IMR-90 (cell line): ENCODE results near the gene GSK3B. TPM values are rescaled to one million over a fixed set of nuclear protein-coding genes. Genes with fewer than 3 reads are reported as not detected.
A peak's percentile ranks its signal among the peaks of the same experiment; 100 is the strongest.

Source experiments
- ATAC-seq: fragments of 200-7000 bp; cut with Tn5 transposase; 2 replicates; pipeline ENCODE4 v1.9.1; 2020; ENCODE audit warnings: low read depth, mild to moderate bottlenecking, moderate library complexity
- BruUV-seq: library from RNA; stranded (reverse); fragments of 400-500 nt; replicated peaks from 2 replicates; lab custom pipeline; 2021; lab: Mats Ljungman, UMichigan
- CTCF ChIA-PET: fragments of 300-600 bp; formaldehyde crosslinking; extraction: SDS; loops from one replicate; lab custom pipeline; 2021; ENCODE audit warnings: antibody characterized with exemption; lab: Yijun Ruan, JAX
- POLR2A ChIA-PET: fragments of 300-600 bp; sonication (Branson Sonifier 250); formaldehyde crosslinking; loops from one replicate; lab custom pipeline; 2022; ENCODE audit warnings: antibody characterized with exemption; ENCODE audit not compliant: unreplicated experiment; lab: Charles Lee
- DNase-seq: peaks from one replicate; pipeline ENCODE4 v3.0.0; 2013
- H2AFZ ChIP-seq: replicated peaks from 2 replicates; pipeline ENCODE3; 2013; ENCODE audit warnings: low read length, mild to moderate bottlenecking; ENCODE audit not compliant: poor library complexity
- H2AK5ac ChIP-seq: 2 replicates; pipeline ENCODE4 v1.6.1; 2013; ENCODE audit warnings: low read depth, low read length, inconsistent platforms
- H2AK9ac ChIP-seq: replicated peaks from 2 replicates; pipeline ENCODE3; 2013; ENCODE audit warnings: mild to moderate bottlenecking, low read depth, low read length, moderate library complexity; ENCODE audit not compliant: poor library complexity
- H2BK120ac ChIP-seq: 2 replicates; pipeline ENCODE4 v1.6.1; 2013; ENCODE audit warnings: low read depth, low read length, inconsistent platforms
- H2BK15ac ChIP-seq: 3 replicates; pipeline ENCODE4 v1.6.1; 2013; ENCODE audit warnings: low read depth, low read length, inconsistent platforms
- H2BK20ac ChIP-seq: 2 replicates; pipeline ENCODE4 v1.6.1; 2013; ENCODE audit warnings: low read depth, mild to moderate bottlenecking, inconsistent platforms, low read length, moderate library complexity
- H2BK5ac ChIP-seq: 2 replicates; pipeline ENCODE4 v1.6.1; 2013; ENCODE audit warnings: mild to moderate bottlenecking, low read depth, low read length, inconsistent platforms; ENCODE audit not compliant: poor library complexity, severe bottlenecking
- H3K14ac ChIP-seq: replicated peaks from 2 replicates; pipeline ENCODE4 v1.6.1; 2013; ENCODE audit warnings: low read depth, low read length, inconsistent platforms
- H3K18ac ChIP-seq: 2 replicates; pipeline ENCODE4 v1.6.1; 2013; ENCODE audit warnings: low read depth, low read length, control low read depth
- H3K23ac ChIP-seq: 2 replicates; pipeline ENCODE4 v1.6.1; 2013; ENCODE audit warnings: low read depth, low read length, inconsistent platforms
- H3K27ac ChIP-seq: 2 replicates; pipeline ENCODE4 v1.5.1; 2013; ENCODE audit warnings: mild to moderate bottlenecking, control low read depth, low read length; ENCODE audit not compliant: insufficient read depth
- H3K27me3 ChIP-seq: 2 replicates; pipeline ENCODE4 v1.6.1; 2013; ENCODE audit warnings: low read length; ENCODE audit not compliant: control insufficient read depth, insufficient read depth
- H3K36me3 ChIP-seq: 2 replicates; pipeline ENCODE4 v1.6.1; 2013; ENCODE audit warnings: low read length, mixed read lengths; ENCODE audit not compliant: control insufficient read depth, insufficient read depth
- H3K4ac ChIP-seq: 2 replicates; pipeline ENCODE4 v1.6.1; 2013; ENCODE audit warnings: low read depth, low read length, inconsistent platforms
- H3K4me1 ChIP-seq: 2 replicates; pipeline ENCODE4 v1.6.1; 2013; ENCODE audit warnings: low read length, mixed read lengths; ENCODE audit not compliant: control insufficient read depth, insufficient read depth
- H3K4me2 ChIP-seq: 2 replicates; pipeline ENCODE4 v1.6.1; 2013; ENCODE audit warnings: low read depth, mild to moderate bottlenecking, control low read depth, low read length, moderate library complexity
- H3K4me3 ChIP-seq: 2 replicates; pipeline ENCODE4 v1.5.1; 2013; ENCODE audit warnings: low read depth, mild to moderate bottlenecking, control low read depth, low read length, moderate library complexity; ENCODE audit not compliant: insufficient read depth
- H3K56ac ChIP-seq: 2 replicates; pipeline ENCODE4 v1.6.1; 2013; ENCODE audit warnings: low read length, inconsistent platforms; ENCODE audit not compliant: insufficient read depth; ENCODE audit errors: extremely low read depth
- H3K79me1 ChIP-seq, 2 experiments: 2 replicates each; pipeline ENCODE4 v1.6.1; 2013; ENCODE audit warnings: low read length in 2 of 2, inconsistent platforms in 1 of 2, low read depth in 1 of 2
- H3K9ac ChIP-seq: 2 replicates; pipeline ENCODE4 v1.6.1; 2013; ENCODE audit warnings: low read depth, low read length, control low read depth
- H3K9me1 ChIP-seq: 2 replicates; pipeline ENCODE4 v1.6.1; 2013; ENCODE audit warnings: low read length, inconsistent platforms; ENCODE audit not compliant: insufficient read depth
- H3K9me3 ChIP-seq: 2 replicates; pipeline ENCODE4 v1.6.1; 2013; ENCODE audit warnings: low read length; ENCODE audit not compliant: control insufficient read depth, insufficient read depth
- H4K20me1 ChIP-seq: 2 replicates; pipeline ENCODE4 v1.6.1; 2013; ENCODE audit warnings: low read length, inconsistent platforms; ENCODE audit not compliant: insufficient read depth
- H4K5ac ChIP-seq: 2 replicates; pipeline ENCODE4 v1.6.1; 2013; ENCODE audit warnings: mild to moderate bottlenecking, low read depth, low read length, control low read depth
- H4K8ac ChIP-seq, 2 experiments: 2 replicates each; pipeline ENCODE4 v1.6.1; 2013; ENCODE audit warnings: low read depth in 2 of 2, low read length in 2 of 2, control low read depth in 1 of 2, inconsistent platforms in 1 of 2
- H4K91ac ChIP-seq: 2 replicates; pipeline ENCODE4 v1.6.1; 2013; ENCODE audit warnings: low read depth, low read length, inconsistent platforms; ENCODE audit not compliant: insufficient read depth
- MAZ ChIP-seq: IDR thresholded peaks from 2 replicates; pipeline ENCODE4 v1.6.1; 2012; ENCODE audit warnings: low read depth, mild to moderate bottlenecking, low read length, improper control_type of control experiment, moderate library complexity, borderline replicate concordance
- MXI1 ChIP-seq: IDR thresholded peaks from 2 replicates; pipeline ENCODE4 v1.6.1; 2012; ENCODE audit warnings: low read depth, mild to moderate bottlenecking, low read length, moderate library complexity, borderline replicate concordance
- POLR2A ChIP-seq: IDR thresholded peaks from 2 replicates; pipeline ENCODE4 v1.6.1; 2012; ENCODE audit warnings: mild to moderate bottlenecking, low read depth, low read length
- RCOR1 ChIP-seq: IDR thresholded peaks from 2 replicates; pipeline ENCODE4 v1.6.1; 2012; ENCODE audit warnings: mild to moderate bottlenecking, low read length, improper control_type of control experiment; ENCODE audit not compliant: insufficient replicate concordance
- RFX5 ChIP-seq: IDR thresholded peaks from 2 replicates; pipeline ENCODE4 v1.8.0; 2012; ENCODE audit warnings: low read depth, mild to moderate bottlenecking, low read length, moderate library complexity
- WGBS, 2 experiments: methylation state at CpG; one replicate each; pipeline versions ENCODE4 v1.1.5 to v1.1.7; 2013; ENCODE audit warnings: missing lambda C conversion rate in 2 of 2; ENCODE audit not compliant: insufficient read length in 1 of 2; ENCODE audit errors: extremely low coverage in 2 of 2; 5-methylcytosine and 5-hydroxymethylcytosine counted together
- dilution Hi-C: fragments of 300-500 bp; cut with HindIII; formaldehyde crosslinking; loops from one replicate; pipeline ENCODE4 v1.14.3; 2018; ENCODE audit warnings: low sequenced_read_pairs; ENCODE audit not compliant: unreplicated experiment
- in situ Hi-C: fragments of 300-500 bp; cut with MboI; formaldehyde crosslinking; loops from 3 replicates; pipeline ENCODE4 v1.14.3; 2019; ENCODE audit warnings: low sequenced_read_pairs, inconsistent platforms, mixed read lengths
- intact Hi-C: fragments of 100-400 bp; cut with micrococcal nuclease; formaldehyde crosslinking; loops from 2 replicates; pipeline ENCODE4 v1.10.0; 2022
- polyA plus RNA-seq, 3 experiments: library from polyadenylated mRNA; depleted of rRNA; stranded (reverse); fragments of >200 nt; gene quantifications; 2 replicates each; pipeline ENCODE4 v1.2.3, GENCODE V29; 2012; ENCODE audit warnings: low replicate concordance in 1 of 3
- total RNA-seq: library from RNA; depleted of rRNA; stranded (reverse); fragments of >200 nt; gene quantifications from 2 replicates; pipeline ENCODE4 v1.2.3, GENCODE V29; 2012

GSK3B gene
- total and polyA plus RNA-seq, 2 of the 4 experiments (the other 2 are of a cell fraction) = 19.2 to 33.2 TPM

DNA sequence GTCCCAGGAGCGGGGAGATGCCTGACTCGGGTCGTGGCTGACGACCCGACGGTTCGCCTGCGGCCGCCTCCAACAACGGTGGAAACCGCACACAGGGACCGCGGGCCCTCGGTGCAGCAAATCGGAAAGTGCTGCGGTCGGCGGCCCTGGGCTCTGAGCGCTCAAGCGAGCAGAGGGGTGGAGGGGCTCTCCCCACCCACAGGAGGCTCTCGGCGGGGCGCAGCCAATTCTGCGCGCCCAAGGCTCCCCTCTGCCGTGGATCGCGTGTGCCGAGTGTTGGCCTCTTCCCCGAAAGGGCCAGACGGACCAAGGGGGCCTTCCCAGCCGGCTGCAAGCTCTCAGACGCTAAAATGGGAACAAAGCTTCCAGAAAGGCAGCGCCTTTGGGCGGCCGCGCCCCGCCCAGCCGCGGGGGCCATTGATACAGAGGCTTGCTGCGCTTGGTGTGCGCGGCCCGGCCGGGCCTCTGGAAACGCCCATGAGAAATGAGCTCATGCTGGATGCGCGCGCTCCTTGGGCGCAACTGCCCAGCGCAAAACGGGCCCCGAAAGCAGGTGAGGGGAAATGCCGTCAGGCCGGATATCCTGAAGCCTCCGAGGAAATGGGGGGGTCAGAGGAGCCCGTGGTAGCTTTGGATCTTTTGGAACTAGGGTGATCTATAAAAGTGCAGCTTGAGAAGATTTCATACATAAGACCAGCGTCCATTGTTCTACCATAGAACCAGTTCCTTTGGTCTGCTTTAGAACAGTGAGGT is 1.2 kb upstream of the GSK3B start:
- Histone ChIP-seq H4K20me1 (peaks cover 32% of the 10 kb centered on the region), H2BK15ac (peak overlapping the region; percentile 43; the same call in 1 of the 3 replicates), H3K27ac (peak overlapping the region; percentile 94), H2AK5ac (peak overlapping the region; percentile 78), H3K36me3 (no peaks in the 10 kb centered on the region), H4K91ac (peak overlapping the region; percentile 83), H3K18ac (peak overlapping the region; percentile 98), H3K27me3 (no peaks in the 10 kb centered on the region), H2BK120ac (peak overlapping the region; percentile 67), H3K4me3 (peak overlapping the region; percentile 66), H3K56ac (peak overlapping the region; percentile 94), H4K5ac (peak overlapping the region; percentile 100), H3K79me1 (peaks cover 5 to 27% of the 10 kb centered on the region in 2 experiments), H3K14ac (peak overlapping the region; percentile 94), H2BK5ac (peak overlapping the region; percentile 93), H2AFZ (peak overlapping the region; percentile 96), H3K23ac (peak overlapping the region; percentile 78), H2AK9ac (peak overlapping the region; percentile 99), H3K9me1 (no peaks in the 10 kb centered on the region), H3K4ac (peak overlapping the region; percentile 94), H2BK20ac (peak overlapping the region; percentile 38; the same call in 1 of the 2 replicates), H3K9me3 (no peaks in the 10 kb centered on the region), H4K8ac (peak overlapping the region; percentile 83 to 99), H3K4me2 (peak overlapping the region; percentile 100), H3K4me1 (peaks cover 5% of the 10 kb centered on the region), H3K9ac (peak overlapping the region; percentile 94)
- peak; percentile 94 for TF ChIP-seq POLR2A
- no peak for TF ChIP-seq MXI1
- no peak for TF ChIP-seq RFX5
- peak; percentile 67 for TF ChIP-seq MAZ
- TF ChIP-seq RCOR1 = no peak
- ATAC-seq = peak; percentile 52
- POLR2A ChIA-PET = interaction anchor here (0.6 to 1.5 kb wide), 12 partner anchors 8 to 255 kb away, joined by 3 to 11 read pairs (median 4); no protein-coding TSS in a partner anchor
- DNase-seq = peak; percentile 89
- CTCF ChIA-PET = interaction anchor here (0.7 to 0.9 kb wide), 3 partner anchors 39 to 203 kb away, joined by 3 to 4 read pairs (median 3); no protein-coding TSS in a partner anchor
- in situ Hi-C loops = loop anchor here (5.0 kb wide), 1 partner anchor 77 kb away; no protein-coding TSS in a partner anchor
- WGBS, 2 experiments = 1% methylated on average over 28 of the region's 58 CpGs; no CpG with 5 or more reads in 1 of the 2 experiments
- dilution Hi-C loops = no loop called here
- no TSS peak for BruUV-seq
- intact Hi-C loops = loop anchor here (1.0 to 10.0 kb wide), 2 partner anchors 88 to 299 kb away; no protein-coding TSS in a partner anchor
